Upper lobe of left lung (tissue), 6 donors: Measurements from ENCODE around the gene IPPK. TPM values are rescaled to one million over a fixed set of nuclear protein-coding genes. Genes with fewer than 3 reads are reported as not detected.

Source experiments
- ATAC-seq, 2 donors: fragments of 200-7000 bp; cut with Tn5 transposase; one replicate each; pipeline ENCODE4 v1.9.1; 2022; ENCODE audit warnings: mild to moderate bottlenecking in 2 of 2, moderate library complexity in 2 of 2; ENCODE audit not compliant: low FRiP score in 2 of 2
- DNase-seq, 2 donors: peaks; one replicate each; pipeline ENCODE4 v3.0.0-alpha.2; 2019 to 2020
- H3K27ac ChIP-seq, 4 donors: fragments of 200-600 bp; sonication (generic); one replicate each; pipeline ENCODE4 v1.5.1; 2016 to 2019
- H3K27me3 ChIP-seq, 4 donors: fragments of 200-600 bp; sonication (generic); one replicate each; pipeline ENCODE4 v1.5.1; 2017 to 2019
- H3K36me3 ChIP-seq, 4 donors: fragments of 200-600 bp; sonication (generic); one replicate each; pipeline ENCODE4 v1.5.1; 2016 to 2019
- H3K4me1 ChIP-seq, 4 donors: fragments of 200-600 bp; sonication (generic); one replicate each; pipeline ENCODE4 v1.5.1; 2018 to 2019
- H3K4me3 ChIP-seq, 4 donors: fragments of 200-600 bp; sonication (generic); one replicate each; pipeline ENCODE4 v1.5.1; 2017 to 2019; ENCODE audit warnings: mild to moderate bottlenecking in 2 of 4, moderate library complexity in 1 of 4
- H3K9me3 ChIP-seq, 4 donors: fragments of 200-600 bp; sonication (generic); one replicate each; pipeline ENCODE4 v1.5.1; 2018 to 2019
- EP300 ChIP-seq, 4 donors: sonication (generic); formaldehyde crosslinking; IDR thresholded peaks; one replicate each; pipeline ENCODE4 v1.5.1; 2017; ENCODE audit warnings: antibody characterized with exemption in 4 of 4, control low read depth in 2 of 4
- POLR2A ChIP-seq, 4 donors: fragments of 450-650 bp; IDR thresholded peaks; one replicate each; pipeline ENCODE4 v1.5.1; 2016 to 2017; ENCODE audit warnings: antibody characterized with exemption in 4 of 4, mild to moderate bottlenecking in 2 of 4
- POLR2AphosphoS5 ChIP-seq, 2 donors: sonication (generic); formaldehyde crosslinking; IDR thresholded peaks; one replicate each; pipeline ENCODE4 v1.5.1; 2017; ENCODE audit warnings: antibody characterized with exemption in 2 of 2
- WGBS, 2 donors: methylation state at CpG; one replicate each; pipeline ENCODE4 v1.1.5; 2017 to 2018; 5-methylcytosine and 5-hydroxymethylcytosine counted together
- total RNA-seq, 6 donors: library from RNA; depleted of rRNA in 4 of 6; stranded (reverse); fragments of >200 nt in 4 of 6; gene quantifications; one replicate each; pipeline versions ENCODE4 v1.1.0 to v1.2.1, GENCODE V29; 2016 to 2021
- TF ChIP-seq, protein P1 (sequence below), 6 experiments: fragments of 450-650 bp in 4 of 6; fragments of 200-600 bp in 2 of 6; sonication (generic) in 2 of 6; IDR thresholded peaks; one replicate each; pipeline ENCODE4 v1.5.1; 2016 to 2019; ENCODE audit warnings: antibody characterized with exemption in 6 of 6
- donor health status: DM: no; HTN: no; CAD: no; lungs with moderate emphysema.
- donor health status: DM: no; HTN: yes; CAD: no; lungs with severe emphysema.

IPPK gene, protein sequence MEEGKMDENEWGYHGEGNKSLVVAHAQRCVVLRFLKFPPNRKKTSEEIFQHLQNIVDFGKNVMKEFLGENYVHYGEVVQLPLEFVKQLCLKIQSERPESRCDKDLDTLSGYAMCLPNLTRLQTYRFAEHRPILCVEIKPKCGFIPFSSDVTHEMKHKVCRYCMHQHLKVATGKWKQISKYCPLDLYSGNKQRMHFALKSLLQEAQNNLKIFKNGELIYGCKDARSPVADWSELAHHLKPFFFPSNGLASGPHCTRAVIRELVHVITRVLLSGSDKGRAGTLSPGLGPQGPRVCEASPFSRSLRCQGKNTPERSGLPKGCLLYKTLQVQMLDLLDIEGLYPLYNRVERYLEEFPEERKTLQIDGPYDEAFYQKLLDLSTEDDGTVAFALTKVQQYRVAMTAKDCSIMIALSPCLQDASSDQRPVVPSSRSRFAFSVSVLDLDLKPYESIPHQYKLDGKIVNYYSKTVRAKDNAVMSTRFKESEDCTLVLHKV
- 10 to 100 TPM in 2 of 6 donors, 1 to 10 TPM in 4; 4.7 to 16.6 (median 6.5) TPM for total RNA-seq

DNA sequence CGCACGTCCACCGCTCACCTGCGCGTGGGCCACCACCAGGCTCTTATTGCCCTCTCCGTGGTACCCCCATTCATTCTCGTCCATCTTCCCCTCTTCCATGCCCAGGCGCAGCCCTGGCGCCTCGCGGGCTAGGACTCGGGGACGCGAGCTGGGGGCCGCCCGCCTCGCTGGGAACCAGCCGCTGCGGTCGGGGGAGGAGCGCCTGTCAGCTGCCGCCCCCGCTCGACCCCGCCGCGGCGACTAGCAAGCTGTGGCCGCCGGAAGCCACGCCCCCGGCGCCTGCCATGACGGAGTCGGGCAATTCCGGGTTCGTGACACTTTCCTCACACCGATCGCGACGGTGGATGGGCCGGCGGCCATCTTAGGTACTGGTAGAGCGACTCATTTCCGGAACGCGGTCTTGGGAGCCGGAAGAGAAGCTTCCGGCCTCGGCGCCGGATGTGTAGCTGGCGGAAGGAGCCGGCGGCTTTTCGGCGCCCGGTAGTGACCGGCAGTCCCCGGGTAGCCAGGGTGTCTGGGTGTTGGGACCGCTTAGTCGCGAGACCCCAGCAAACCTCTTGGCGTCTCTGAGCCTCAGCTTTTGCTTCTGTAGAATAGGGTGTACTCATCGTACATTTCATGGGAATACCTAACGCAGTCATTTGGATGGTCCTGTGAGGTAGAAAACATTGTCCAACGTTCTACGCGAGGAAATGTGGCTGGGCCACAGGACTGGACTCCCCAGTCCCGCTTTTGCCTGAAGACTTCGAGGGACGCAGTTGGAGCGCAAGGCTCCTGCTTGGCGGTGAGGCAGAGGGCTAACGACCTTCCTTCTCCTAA lies at the start of gene IPPK:
Gene IPPK (minus strand): TSS at position 242 of the 819 bp plus-strand sequence. CDS start 143 bp downstream, at position 99.
- Histone ChIP-seq H3K4me1 (peaks cover 11 to 38% (median 23%) of the 10 kb centered on the region in 4 donors), H3K36me3 (peaks cover 0 to 15% (median 4%) of the 10 kb centered on the region in 4 donors), H3K27me3 (no peaks in the 10 kb centered on the region), H3K9me3 (no peaks in the 10 kb centered on the region), H3K4me3 (peak within 1 kb of the TSS; percentile 82 to 96 (median 92)), H3K27ac (peak within 1 kb of the TSS; percentile 85 to 96 (median 92))
- TF ChIP-seq, protein P1, sequence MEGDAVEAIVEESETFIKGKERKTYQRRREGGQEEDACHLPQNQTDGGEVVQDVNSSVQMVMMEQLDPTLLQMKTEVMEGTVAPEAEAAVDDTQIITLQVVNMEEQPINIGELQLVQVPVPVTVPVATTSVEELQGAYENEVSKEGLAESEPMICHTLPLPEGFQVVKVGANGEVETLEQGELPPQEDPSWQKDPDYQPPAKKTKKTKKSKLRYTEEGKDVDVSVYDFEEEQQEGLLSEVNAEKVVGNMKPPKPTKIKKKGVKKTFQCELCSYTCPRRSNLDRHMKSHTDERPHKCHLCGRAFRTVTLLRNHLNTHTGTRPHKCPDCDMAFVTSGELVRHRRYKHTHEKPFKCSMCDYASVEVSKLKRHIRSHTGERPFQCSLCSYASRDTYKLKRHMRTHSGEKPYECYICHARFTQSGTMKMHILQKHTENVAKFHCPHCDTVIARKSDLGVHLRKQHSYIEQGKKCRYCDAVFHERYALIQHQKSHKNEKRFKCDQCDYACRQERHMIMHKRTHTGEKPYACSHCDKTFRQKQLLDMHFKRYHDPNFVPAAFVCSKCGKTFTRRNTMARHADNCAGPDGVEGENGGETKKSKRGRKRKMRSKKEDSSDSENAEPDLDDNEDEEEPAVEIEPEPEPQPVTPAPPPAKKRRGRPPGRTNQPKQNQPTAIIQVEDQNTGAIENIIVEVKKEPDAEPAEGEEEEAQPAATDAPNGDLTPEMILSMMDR (IDR thresholded peaks at IDR 0.05) = peak in 3 of 6 experiments; percentile 21 to 61 (median 30)
- TF ChIP-seq EP300 (IDR thresholded peaks at IDR 0.05) (peak in 2 of 4 donors; percentile 78 to 84), POLR2AphosphoS5 (IDR thresholded peaks at IDR 0.05) (peak; percentile 93 to 94), POLR2A (IDR thresholded peaks at IDR 0.05) (peak in 3 of 4 donors; percentile 51 to 87 (median 53))
- WGBS, 2 donors = 0 to 1% methylated on average over 21 to 54 of the region's 75 CpGs
- peak; percentile 99 for DNase-seq
- ATAC-seq = peak; percentile 97 to 98

GRCh38 chr9:92719028-92719647 lies 49.2 kb upstream of the IPPK start:
- no peaks in the 10 kb centered on the region for H3K27me3 ChIP-seq
- H3K4me1 ChIP-seq = peaks cover 6 to 25% (median 15%) of the 10 kb centered on the region in 4 donors
- no peak overlapping the region for H3K4me3 ChIP-seq
- peak in 1 of 2 donors; percentile 72 for DNase-seq
- ATAC-seq = no peak
- H3K9me3 ChIP-seq = no peaks in the 10 kb centered on the region
- H3K27ac ChIP-seq = no peak overlapping the region
- WGBS, 2 donors = 94 to 96% methylated on average over 29 to 32 of the region's 34 CpGs
- peaks cover 35 to 81% (median 77%) of the 10 kb centered on the region in 4 donors for H3K36me3 ChIP-seq
- TF ChIP-seq EP300 (IDR thresholded peaks at IDR 0.05) (no peak), POLR2AphosphoS5 (IDR thresholded peaks at IDR 0.05) (no peak), POLR2A (IDR thresholded peaks at IDR 0.05) (no peak)
- TF ChIP-seq, protein P1 (IDR thresholded peaks at IDR 0.05) = no peak

- Histone ChIP-seq H3K27ac (no peak overlapping the region), H3K9me3 (no peaks in the 10 kb centered on the region), H3K36me3 (peaks cover 35 to 89% (median 85%) of the 10 kb centered on the region in 4 donors), H3K4me1 (peaks cover under 1 to 17% (median 8%) of the 10 kb centered on the region in 4 donors), H3K4me3 (no peak overlapping the region), H3K27me3 (no peaks in the 10 kb centered on the region)
- TF ChIP-seq, protein P1 (IDR thresholded peaks at IDR 0.05) = no peak
- TF ChIP-seq EP300 (IDR thresholded peaks at IDR 0.05) = no peak
- TF ChIP-seq POLR2A (IDR thresholded peaks at IDR 0.05) = no peak
- no peak for TF ChIP-seq POLR2AphosphoS5 (IDR thresholded peaks at IDR 0.05)
- peak in 1 of 2 donors; percentile 76 for DNase-seq
- WGBS, 2 donors = 93% methylated on average over 19 to 39 of the region's 40 CpGs
- no peak for ATAC-seq
These were observed 48.4 kb upstream of the IPPK start for GRCh38 chr9:92718086-92719001.
